Measurements from ENCODE around the gene MGST3. TPM values are rescaled to one million over a fixed set of nuclear protein-coding genes. Genes with fewer than 3 reads are reported as not detected.

The MGST3 gene
- total and polyA plus RNA-seq, 2 experiments from 2014 or later, result 84.5 to 262 TPM

DNA sequence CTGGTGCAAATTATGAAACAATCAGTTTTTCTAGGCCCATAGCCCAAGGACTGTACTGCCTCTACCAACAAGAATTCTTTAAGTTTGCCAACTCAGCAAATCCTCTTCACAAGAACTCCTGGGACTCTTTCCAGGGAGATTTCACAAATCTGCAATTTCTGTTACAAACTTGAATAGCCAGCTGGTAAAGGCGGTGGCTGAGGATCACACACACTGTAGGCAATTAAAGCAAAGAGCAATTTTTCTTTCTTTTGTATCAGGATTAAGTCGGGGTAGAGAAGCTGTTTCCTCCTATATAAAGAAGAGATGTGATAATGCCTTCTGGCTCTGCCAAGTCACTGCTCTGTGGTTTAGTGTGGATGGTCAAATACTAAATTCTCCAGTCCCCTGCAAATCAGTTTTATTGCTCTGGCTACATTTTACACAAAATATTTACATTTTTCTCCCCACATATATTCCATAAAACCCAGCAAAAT lies 65.6 kb downstream of the MGST3 start:
- ATAC-seq, result no peak
- H3K4me2 ChIP-seq, result peak overlapping the region; percentile 83
- no peak overlapping the region for H2AFZ ChIP-seq
- H3K27me3 ChIP-seq (ENCODE audit: insufficient read depth), result no peaks in the 10 kb centered on the region
- TF ChIP-seq EZH2phosphoT487 (IDR thresholded peaks at IDR 0.05; ENCODE audit: unreplicated experiment) (no peak), POLR2AphosphoS5 (IDR thresholded peaks at IDR 0.05; ENCODE audit: low read depth) (no peak), CREB1 (CRISPR knock-in tag; IDR thresholded peaks at IDR 0.05; ENCODE audit: low read depth) (no peak), ZNF114 (CRISPR knock-in tag; IDR thresholded peaks at IDR 0.05) (no peak), NANOG (IDR thresholded peaks at IDR 0.05; ENCODE audit: borderline replicate concordance) (no peak), CTCF (conservative IDR thresholded peaks at IDR 0.05; ENCODE audit: low read depth in 2 of 2) (no peak), JUNB (IDR thresholded peaks at IDR 0.05; ENCODE audit: unreplicated experiment) (no peak), STAT1 (IDR thresholded peaks at IDR 0.05; ENCODE audit: unreplicated experiment) (no peak), EZH2 (IDR thresholded peaks at IDR 0.05; ENCODE audit: low read depth, unreplicated experiment) (no peak), ZNF331 (CRISPR knock-in tag; IDR thresholded peaks at IDR 0.05; ENCODE audit: low read depth) (no peak)
- TF ChIP-seq, protein P1, sequence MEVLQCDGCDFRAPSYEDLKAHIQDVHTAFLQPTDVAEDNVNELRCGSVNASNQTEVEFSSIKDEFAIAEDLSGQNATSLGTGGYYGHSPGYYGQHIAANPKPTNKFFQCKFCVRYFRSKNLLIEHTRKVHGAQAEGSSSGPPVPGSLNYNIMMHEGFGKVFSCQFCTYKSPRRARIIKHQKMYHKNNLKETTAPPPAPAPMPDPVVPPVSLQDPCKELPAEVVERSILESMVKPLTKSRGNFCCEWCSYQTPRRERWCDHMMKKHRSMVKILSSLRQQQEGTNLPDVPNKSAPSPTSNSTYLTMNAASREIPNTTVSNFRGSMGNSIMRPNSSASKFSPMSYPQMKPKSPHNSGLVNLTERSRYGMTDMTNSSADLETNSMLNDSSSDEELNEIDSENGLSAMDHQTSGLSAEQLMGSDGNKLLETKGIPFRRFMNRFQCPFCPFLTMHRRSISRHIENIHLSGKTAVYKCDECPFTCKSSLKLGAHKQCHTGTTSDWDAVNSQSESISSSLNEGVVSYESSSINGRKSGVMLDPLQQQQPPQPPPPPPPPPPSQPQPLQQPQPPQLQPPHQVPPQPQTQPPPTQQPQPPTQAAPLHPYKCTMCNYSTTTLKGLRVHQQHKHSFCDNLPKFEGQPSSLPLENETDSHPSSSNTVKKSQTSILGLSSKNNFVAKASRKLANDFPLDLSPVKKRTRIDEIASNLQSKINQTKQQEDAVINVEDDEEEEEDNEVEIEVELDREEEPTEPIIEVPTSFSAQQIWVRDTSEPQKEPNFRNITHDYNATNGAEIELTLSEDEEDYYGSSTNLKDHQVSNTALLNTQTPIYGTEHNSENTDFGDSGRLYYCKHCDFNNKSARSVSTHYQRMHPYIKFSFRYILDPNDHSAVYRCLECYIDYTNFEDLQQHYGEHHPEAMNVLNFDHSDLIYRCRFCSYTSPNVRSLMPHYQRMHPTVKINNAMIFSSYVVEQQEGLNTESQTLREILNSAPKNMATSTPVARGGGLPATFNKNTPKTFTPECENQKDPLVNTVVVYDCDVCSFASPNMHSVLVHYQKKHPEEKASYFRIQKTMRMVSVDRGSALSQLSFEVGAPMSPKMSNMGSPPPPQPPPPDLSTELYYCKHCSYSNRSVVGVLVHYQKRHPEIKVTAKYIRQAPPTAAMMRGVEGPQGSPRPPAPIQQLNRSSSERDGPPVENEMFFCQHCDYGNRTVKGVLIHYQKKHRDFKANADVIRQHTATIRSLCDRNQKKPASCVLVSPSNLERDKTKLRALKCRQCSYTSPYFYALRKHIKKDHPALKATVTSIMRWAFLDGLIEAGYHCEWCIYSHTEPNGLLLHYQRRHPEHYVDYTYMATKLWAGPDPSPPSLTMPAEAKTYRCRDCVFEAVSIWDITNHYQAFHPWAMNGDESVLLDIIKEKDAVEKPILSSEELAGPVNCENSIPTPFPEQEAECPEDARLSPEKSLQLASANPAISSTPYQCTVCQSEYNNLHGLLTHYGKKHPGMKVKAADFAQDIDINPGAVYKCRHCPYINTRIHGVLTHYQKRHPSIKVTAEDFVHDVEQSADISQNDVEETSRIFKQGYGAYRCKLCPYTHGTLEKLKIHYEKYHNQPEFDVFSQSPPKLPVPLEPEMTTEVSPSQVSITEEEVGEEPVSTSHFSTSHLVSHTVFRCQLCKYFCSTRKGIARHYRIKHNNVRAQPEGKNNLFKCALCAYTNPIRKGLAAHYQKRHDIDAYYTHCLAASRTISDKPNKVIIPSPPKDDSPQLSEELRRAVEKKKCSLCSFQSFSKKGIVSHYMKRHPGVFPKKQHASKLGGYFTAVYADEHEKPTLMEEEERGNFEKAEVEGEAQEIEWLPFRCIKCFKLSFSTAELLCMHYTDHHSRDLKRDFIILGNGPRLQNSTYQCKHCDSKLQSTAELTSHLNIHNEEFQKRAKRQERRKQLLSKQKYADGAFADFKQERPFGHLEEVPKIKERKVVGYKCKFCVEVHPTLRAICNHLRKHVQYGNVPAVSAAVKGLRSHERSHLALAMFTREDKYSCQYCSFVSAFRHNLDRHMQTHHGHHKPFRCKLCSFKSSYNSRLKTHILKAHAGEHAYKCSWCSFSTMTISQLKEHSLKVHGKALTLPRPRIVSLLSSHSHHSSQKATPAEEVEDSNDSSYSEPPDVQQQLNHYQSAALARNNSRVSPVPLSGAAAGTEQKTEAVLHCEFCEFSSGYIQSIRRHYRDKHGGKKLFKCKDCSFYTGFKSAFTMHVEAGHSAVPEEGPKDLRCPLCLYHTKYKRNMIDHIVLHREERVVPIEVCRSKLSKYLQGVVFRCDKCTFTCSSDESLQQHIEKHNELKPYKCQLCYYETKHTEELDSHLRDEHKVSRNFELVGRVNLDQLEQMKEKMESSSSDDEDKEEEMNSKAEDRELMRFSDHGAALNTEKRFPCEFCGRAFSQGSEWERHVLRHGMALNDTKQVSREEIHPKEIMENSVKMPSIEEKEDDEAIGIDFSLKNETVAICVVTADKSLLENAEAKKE (CRISPR knock-in tag; IDR thresholded peaks at IDR 0.05), result no peak
- TF ChIP-seq, protein P2, sequence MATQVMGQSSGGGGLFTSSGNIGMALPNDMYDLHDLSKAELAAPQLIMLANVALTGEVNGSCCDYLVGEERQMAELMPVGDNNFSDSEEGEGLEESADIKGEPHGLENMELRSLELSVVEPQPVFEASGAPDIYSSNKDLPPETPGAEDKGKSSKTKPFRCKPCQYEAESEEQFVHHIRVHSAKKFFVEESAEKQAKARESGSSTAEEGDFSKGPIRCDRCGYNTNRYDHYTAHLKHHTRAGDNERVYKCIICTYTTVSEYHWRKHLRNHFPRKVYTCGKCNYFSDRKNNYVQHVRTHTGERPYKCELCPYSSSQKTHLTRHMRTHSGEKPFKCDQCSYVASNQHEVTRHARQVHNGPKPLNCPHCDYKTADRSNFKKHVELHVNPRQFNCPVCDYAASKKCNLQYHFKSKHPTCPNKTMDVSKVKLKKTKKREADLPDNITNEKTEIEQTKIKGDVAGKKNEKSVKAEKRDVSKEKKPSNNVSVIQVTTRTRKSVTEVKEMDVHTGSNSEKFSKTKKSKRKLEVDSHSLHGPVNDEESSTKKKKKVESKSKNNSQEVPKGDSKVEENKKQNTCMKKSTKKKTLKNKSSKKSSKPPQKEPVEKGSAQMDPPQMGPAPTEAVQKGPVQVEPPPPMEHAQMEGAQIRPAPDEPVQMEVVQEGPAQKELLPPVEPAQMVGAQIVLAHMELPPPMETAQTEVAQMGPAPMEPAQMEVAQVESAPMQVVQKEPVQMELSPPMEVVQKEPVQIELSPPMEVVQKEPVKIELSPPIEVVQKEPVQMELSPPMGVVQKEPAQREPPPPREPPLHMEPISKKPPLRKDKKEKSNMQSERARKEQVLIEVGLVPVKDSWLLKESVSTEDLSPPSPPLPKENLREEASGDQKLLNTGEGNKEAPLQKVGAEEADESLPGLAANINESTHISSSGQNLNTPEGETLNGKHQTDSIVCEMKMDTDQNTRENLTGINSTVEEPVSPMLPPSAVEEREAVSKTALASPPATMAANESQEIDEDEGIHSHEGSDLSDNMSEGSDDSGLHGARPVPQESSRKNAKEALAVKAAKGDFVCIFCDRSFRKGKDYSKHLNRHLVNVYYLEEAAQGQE (IDR thresholded peaks at IDR 0.05; ENCODE audit: unreplicated experiment), result no peak
- TF ChIP-seq, protein P3, sequence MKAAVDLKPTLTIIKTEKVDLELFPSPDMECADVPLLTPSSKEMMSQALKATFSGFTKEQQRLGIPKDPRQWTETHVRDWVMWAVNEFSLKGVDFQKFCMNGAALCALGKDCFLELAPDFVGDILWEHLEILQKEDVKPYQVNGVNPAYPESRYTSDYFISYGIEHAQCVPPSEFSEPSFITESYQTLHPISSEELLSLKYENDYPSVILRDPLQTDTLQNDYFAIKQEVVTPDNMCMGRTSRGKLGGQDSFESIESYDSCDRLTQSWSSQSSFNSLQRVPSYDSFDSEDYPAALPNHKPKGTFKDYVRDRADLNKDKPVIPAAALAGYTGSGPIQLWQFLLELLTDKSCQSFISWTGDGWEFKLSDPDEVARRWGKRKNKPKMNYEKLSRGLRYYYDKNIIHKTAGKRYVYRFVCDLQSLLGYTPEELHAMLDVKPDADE (IDR thresholded peaks at IDR 0.05), result no peak
- DNase-seq (ENCODE audit: low spot score), result no peak
- Mint-ChIP-seq H3K4me3 (peak overlapping the region; percentile 57), H3K9me3 (peaks cover 12% of the 10 kb centered on the region; the same call in 2 of the 3 replicates), H3K27me3 (ENCODE audit: insufficient read depth, low read depth, poor library complexity) (peaks cover 3% of the 10 kb centered on the region), H3K27ac (no peak overlapping the region), H3K4me1 (peaks cover 8% of the 10 kb centered on the region), H3K36me3 (ENCODE audit: low read depth) (peaks cover 31% of the 10 kb centered on the region)
- no peak overlapping the region for H3K27ac ChIP-seq (ENCODE audit: low read depth)
- peak overlapping the region; percentile 98 for H3K4me3 ChIP-seq
- no peaks in the 10 kb centered on the region; the same call in none of the 2 replicates for H4K20me1 ChIP-seq (replicated peaks; ENCODE audit: insufficient read depth)
- peaks cover 8% of the 10 kb centered on the region; the same call in 1 of the 2 replicates for H3K4me1 ChIP-seq (ENCODE audit: insufficient read depth)
- no peaks in the 10 kb centered on the region for H3K9me2 ChIP-seq (ENCODE audit: insufficient read depth)
- peaks cover 6% of the 10 kb centered on the region for H3K36me3 ChIP-seq (ENCODE audit: insufficient read depth)
- H3F3A ChIP-seq (replicated peaks; ENCODE audit: low read depth), result peaks cover 5% of the 10 kb centered on the region
- peaks cover 60% of the 10 kb centered on the region for H3K79me2 ChIP-seq (replicated peaks; ENCODE audit: insufficient read depth)
